OCI-LY3 (cell line): ENCODE results near the gene CDK15.

Experiments
- CTCF ChIP-seq: fragments of 200-600, 300-600 bp; sonication (generic); IDR thresholded peaks from 2 replicates; pipeline ENCODE4 v1.5.1; 2014; ENCODE audit warnings: antibody characterized with exemption, low read length, low read depth
- EZH2phosphoT487 ChIP-seq: fragments of 200-600 bp; shearing (Covaris generic); IDR thresholded peaks from 2 replicates; pipeline ENCODE4 v1.6.1; 2018; ENCODE audit warnings: antibody characterized with exemption, mixed run types, low read depth

- TF ChIP-seq CTCF (no peak), EZH2phosphoT487 (no peak)
Observed at GRCh38 chr2:201857326-201857725, 51.0 kb downstream of the CDK15 start.
